GM18502 (cell line): ENCODE measurements around the gene KIRREL3.
A peak's percentile ranks its signal among the peaks of the same experiment; 100 is the strongest.

Experiments used
- ATAC-seq: cut with Tn5 transposase; IDR thresholded peaks from one replicate; pipeline ENCODE4 v1.9.1; 2021; ENCODE audit warnings: mild to moderate bottlenecking; ENCODE audit not compliant: unreplicated experiment, poor library complexity

The KIRREL3 gene

DNA sequence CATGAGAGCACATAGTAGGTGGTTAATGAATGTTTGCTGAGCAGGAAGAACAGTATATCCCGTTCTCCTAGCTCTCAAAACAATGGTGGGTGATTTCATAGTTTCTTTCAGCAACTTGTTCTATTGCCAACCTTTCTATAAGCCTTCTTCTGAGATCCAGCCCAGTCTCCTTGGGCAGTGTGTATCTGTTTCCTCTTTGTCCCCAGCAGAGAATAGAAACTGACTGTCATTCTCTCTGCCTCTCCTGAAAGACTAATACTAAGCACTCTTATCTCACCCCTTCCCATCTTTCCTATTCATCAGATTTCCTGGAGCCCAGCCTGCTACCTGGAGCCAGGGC is 372.1 kb downstream of the KIRREL3 start:
- ATAC-seq = no peak

DNA sequence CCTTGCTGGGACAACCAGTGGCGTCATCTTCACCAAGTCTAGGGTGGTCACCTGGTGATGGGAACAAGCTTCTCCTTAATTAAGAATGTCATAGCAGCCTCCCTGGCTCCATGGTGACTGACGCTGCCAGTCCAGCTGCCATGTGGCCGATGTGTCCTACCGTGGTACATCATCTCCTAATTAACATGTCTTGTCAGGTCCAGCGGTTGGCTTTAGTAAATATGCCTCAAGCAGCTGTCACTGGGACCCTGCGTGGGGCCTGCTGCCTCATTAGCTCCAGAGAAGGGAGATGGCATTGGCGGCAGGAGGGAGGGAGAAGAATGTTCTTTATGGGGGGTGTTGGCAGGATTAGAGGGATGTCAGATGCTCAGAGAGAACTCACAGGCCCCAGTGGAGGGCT is 373.1 kb downstream of the KIRREL3 start:
- no peak for ATAC-seq

DNA sequence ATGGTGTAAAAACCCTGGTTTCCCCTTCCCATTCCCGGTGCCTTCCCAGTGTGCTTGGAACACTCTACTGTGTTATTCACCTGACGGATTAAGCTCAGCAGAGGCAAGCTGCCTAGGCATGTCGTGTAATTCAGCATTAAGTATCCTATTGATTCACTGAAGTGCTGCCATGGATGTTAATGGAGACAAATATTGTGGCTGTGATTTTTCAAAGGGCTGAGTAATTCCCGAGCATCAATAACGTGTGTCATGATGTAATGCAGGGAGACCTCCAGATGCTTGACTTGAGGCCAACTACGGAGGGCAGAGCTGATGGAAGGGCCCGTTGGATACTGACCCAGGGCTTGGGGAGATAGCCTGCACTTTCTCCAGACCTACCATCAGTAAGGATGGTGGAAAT is 376.1 kb downstream of the KIRREL3 start:
- no peak for ATAC-seq

DNA sequence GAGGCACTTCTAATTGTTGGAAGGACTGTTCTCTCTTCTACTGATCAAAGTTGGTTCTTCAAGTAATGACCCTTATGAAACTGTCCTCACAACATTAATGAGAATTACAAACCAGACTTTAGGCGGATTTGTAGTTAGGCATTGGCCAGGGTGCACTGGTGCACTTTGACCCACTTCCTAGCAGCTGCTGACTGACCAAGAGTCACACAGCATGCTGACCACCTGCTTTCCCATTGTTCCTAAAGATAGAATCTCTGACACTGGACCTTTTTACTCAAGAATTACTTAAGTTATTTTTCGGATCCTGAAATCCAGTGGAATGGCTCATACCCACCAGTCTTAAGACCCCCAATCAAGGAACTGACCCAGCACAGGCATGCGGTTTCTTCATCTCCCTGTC is 381.1 kb downstream of the KIRREL3 start:
- no peak for ATAC-seq

DNA sequence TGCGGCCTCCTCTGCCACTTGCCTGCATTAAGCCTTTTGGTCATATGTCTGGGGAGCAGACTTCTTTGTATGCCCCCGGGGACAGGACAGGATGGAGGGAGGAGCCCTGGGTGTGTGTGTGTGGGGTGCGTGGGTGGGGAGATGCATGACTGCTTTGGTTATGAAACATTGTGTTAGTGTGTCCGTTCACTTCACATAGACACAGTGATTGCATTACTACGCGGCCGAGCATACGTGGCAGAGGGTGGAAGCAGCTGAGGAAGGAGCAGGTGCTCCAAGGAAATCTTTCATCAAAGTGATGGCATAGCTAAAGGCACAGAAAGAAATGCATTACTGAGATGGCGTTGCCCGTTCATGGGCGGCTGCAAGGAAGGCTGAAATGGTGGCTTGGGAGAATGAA is 384.7 kb downstream of the KIRREL3 start:
- ATAC-seq = no peak

DNA sequence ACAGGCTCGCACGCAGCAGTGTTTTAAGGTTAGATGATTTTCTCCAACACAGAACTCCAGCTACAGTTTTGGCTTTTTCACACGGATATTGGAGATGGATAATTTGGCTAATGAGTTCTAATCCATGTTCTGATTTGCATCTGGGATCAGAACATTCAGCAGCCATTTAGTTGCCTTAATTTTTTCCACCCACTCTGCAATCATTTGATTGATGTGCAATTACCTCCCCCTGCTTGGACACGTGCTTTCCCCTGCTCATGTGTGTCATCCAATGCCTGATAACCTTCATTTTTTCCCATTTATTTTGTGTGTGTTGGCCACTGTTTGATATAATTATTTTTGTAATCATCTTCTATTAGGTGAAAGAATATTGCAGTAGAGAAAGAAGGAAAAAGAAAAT is 387.3 kb downstream of the KIRREL3 start:
- ATAC-seq = no peak

DNA sequence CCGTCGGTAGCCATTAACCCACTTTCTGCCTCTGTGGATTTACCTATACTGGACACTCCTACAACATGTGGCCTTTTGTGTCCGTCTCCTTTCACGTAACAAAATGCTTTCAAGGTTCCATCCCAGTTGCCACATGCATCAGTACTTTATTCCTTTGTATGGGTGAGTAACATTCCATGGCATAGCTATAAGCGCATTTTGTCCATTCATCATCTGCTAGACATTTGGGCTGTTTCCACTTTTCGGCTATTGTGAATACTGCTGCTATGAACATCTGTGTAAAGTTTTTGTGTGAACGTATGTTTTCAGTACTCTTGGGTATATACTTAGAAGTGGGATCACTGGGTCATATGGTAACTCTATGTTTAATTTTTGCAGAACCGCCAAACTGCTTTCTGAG is 387.9 kb downstream of the KIRREL3 start:
- no peak for ATAC-seq

DNA sequence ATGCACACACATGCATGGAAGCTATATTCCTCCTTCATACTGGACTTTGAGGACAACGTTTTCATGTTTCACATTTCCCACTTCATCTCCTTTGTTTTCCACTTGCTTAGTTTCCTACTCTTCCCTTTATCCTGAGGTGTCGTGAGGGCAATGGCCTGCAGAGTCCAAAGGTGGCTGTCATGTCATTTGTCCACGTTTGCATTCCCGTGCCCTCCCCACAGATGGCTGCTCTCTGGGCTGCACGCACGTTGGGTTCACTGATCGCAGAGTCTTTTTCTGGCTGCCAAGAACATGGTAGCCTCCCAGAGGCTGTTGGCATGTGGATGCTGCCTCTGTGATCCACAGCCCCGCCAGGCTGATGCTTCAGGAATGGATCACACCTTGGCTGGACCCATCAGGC is 389.1 kb downstream of the KIRREL3 start:
- no peak for ATAC-seq

DNA sequence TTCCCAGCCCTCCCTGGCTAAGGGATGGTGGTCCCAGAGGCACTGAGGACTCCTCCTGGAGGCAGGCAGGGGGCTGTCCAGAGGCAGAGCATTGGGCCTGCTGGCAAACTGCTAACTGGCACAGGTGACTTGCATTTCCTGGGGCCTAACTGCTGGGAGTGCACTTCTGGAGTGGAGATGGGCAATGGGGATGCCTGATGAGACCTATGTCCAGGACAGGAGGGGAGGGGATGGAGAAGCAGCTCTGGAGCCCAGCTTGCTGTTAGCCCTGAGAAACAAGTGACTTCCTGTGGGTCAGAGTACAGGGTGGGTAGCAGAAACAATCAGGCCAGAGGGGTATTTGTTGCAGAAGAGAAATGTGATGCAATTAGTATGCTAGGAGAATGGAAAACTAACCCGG is 391.9 kb downstream of the KIRREL3 start:
- ATAC-seq = no peak

DNA sequence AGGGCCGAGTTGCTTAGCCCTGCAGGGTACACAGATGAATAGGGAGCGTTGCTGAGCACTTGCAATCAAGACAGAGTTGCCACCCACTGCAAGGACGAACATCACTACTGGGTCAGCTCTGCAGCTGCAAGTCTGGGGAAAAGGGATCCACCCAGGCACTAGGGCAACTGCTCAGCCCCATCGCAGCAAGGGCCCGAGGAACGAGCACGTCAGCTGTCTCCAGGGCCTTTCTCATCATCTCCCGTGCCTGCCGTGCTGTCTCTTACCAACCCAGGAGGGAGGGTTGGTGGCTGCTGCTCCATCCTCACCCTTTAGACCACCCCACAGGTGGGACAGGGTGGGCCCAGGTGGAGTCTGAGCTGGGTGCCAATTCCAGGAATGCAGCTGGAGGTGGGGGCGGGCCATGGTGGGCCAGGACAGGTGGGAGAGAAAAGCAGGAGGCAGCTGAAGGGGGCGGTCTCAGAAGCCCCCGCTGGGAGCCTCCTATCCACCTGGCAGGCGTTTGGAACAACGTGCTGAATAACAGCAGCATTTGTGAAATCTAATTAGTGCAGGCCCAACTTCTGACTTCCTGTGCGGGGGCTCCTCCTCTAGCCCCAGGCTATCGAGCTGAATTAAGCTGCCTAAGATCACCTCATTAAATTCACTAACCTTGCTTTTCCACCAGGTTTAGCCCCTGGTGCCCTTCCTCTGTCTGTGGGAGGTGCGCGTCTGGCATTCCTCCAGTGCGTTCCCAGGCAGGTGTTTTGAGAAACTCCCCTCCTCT is 392.6 kb downstream of the KIRREL3 start:
- ATAC-seq = no peak

DNA sequence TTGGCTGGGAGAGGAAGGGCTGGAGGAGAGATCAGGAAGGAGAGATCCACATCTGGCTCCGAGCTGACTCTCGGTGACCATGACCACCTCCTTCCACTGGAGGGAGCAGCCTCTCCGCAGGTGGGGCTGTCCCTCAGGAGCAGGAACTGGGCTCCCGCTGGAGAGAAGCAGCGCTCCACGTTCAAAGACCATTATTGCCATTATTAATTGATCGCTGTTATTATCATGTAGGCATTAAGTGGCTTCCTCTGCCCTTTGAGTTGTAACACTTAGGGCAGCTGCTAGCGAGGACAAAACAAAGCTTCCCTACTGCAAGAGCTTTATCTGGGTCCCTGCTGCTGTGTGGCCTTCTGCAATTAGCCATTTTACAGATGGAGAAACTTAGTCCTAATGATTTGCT is 393.2 kb downstream of the KIRREL3 start:
- ATAC-seq = peak; percentile 67

DNA sequence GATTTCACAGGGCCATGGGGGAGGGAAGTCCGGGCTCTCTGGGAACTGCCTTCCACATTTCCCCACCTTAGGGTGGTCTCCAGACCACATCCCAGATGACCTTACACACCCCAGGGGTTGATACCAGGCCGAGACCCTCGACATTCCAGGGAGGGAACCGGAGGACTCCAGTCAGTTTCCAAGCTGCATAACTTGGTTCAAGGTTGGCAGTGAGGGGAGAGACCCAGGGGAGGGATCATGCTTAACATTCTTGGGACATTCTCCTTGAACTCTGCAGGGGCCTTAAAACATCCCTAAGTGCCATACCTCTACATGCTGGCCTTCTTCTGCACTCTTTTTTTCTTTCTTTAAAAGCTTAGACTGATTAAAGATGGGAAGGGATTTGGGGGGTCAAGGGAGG is 394.1 kb downstream of the KIRREL3 start:
- no peak for ATAC-seq

DNA sequence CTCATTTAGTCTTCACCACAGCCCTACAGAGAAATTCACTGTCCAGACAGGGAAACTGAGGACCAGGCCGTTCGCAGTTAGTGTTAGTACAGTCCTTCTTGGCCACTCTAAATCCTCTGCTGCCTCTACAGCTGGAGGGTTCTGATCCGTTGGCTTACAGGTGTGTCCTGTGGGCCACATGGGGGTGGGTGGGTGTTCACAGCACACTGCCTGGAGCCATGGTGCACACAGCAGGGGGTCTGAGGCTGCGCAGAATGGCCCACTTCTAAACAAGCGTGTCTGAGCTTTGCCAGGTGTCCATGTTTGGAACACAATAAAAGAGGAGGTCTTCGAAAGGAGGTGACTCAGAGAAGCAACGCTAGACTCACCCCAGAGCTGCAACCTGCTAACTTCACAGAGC is 396.1 kb downstream of the KIRREL3 start:
- no peak for ATAC-seq

DNA sequence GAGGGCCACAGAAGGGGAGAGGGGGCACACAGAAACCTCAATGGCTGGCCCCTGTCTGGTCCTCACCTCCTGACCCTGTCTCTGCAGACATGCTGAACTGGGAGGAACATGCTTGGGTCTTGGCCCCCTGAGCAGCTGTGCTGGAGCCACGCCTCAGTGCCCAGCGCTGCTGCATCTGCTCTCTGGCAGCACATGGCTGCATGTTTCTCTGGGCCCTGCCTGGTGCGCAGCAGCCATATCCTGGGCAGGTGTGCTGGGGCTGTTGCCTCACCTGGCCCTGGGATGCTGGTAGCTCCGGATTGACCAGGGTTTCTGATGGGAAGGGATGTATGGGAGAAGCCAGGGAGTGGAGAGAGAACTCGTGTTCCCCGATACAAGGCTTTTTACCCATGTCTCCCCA is 397.1 kb downstream of the KIRREL3 start:
- ATAC-seq = no peak

DNA sequence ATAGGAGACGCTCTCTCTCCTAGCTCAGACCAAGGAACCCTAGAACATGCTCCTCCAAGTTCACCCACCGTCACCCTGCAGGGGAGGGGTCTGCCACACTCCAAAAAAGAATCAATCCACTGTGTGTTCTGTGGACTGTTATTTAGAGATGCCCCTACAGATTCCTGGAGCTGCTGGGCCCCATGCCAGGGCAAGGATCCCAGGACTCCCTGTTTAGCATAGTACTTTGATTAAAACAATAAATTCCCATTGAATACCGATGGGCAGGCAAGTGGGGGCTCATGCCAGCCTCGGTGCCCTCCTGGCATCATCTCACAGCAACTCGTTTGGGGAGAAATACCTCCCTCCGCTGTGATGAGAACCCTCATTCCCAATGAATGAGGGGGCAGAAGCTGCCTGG is 397.6 kb downstream of the KIRREL3 start:
- no peak for ATAC-seq

DNA sequence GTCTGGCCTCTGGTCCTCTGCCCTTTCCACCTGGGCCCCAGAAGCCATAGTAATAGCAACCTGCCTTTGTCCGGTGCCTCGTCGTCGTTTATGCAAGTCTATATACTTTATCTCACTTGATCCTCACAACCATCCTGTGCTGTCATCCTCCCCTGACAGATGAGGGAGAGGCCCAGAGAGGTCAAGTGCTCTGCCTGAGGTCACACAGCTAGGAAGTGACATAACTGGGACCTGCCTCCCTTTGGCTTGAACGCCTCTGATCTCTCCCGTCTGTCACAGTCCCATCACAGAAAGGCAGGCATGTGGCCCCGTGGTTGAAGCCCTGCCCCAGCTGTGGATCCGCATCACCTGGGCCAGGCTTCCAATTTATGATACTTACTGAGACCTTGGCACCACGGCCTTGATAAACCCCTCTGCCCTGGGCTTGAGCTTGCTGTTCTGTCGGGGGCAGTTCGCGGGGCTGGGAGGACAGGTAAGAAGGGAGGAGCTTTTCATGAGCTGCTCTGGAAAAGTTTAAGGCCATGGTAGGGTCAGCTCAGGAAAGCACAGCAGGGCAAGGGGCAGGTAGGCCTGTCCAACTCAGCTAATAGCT is 398.1 kb downstream of the KIRREL3 start:
- no peak for ATAC-seq

DNA sequence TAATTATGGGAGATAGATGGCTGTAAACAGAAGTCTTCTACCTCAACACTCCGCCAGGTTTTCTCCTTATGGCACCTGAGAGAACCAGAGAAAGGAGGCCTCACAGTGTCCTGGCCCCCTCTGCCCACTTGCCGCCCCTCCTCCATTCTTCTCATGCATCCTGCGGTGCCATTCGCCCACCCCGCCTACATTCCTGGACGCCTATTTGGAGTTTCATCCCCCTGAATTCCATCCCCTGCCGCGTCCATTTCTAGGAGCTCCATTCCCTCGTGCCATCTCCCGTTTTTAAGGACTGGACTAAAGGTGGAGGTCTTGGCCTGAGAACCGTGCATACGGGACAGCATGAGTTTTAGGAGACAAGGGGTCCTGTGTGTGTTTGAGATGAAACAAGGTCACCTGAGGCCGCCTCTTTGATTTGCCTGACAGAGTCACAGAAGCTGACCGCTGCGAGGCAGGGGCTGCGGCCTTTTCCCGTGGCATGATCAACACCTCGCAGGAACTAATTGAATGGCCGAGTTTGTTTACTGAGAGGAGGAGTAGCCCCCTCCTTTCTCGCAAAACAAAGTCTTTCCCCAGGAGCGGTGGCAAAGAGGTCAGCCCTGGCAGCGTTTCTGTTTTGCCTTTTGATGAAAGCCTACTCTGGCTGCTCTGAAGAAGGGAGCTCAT is 398.9 kb downstream of the KIRREL3 start:
- no peak for ATAC-seq

DNA sequence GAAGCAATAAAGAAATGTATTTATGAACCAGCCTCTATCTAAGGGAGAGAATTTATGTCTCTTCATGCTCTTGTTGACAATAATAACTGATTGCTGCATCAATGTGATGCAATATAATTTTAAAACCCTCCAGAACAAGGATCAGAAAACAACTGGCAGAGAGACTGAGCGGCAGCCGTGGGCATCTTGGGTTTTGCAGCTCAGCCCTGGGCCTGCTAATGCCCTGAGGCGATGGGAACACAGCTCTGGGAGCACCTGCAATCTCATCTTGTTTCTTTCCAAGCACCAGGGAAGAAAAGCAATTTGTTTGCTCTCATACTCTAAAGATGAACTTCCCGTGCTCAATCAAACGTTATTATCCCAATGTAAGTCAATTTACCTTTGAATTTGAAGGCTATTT is 399.4 kb downstream of the KIRREL3 start:
- ATAC-seq = no peak

DNA sequence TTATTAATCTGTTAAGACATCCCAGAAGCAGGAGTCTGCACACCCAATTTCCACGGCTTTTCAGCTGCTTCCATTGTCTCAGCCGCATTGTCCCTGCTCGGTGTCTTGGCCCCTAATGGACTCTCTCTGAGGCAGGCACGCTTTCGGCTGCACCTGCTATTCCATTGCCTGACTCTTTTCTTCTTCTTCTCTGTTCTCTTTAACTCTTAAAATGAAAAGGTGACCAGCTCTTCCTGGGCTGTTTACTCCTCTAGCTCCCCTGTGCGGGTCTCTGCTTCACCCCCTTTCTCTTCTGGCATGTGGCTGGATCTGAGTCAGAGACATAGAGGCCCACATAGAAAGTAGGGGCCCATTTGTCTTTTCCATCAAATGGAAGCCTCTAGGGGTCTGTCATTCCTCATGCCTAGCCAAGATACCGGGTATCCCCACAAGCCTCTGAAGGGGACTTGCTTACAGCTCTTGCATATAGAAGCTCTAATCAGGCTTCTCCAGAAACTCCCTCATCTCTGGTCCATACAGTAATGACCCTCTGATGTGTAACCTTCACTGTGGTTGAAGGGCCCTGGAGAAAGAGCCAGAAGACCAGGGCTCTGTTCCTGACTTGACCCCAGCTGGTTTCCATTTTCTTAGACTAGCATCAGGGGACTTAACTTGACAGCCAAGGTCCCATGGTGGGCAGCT is 401.2 kb downstream of the KIRREL3 start:
- no peak for ATAC-seq

DNA sequence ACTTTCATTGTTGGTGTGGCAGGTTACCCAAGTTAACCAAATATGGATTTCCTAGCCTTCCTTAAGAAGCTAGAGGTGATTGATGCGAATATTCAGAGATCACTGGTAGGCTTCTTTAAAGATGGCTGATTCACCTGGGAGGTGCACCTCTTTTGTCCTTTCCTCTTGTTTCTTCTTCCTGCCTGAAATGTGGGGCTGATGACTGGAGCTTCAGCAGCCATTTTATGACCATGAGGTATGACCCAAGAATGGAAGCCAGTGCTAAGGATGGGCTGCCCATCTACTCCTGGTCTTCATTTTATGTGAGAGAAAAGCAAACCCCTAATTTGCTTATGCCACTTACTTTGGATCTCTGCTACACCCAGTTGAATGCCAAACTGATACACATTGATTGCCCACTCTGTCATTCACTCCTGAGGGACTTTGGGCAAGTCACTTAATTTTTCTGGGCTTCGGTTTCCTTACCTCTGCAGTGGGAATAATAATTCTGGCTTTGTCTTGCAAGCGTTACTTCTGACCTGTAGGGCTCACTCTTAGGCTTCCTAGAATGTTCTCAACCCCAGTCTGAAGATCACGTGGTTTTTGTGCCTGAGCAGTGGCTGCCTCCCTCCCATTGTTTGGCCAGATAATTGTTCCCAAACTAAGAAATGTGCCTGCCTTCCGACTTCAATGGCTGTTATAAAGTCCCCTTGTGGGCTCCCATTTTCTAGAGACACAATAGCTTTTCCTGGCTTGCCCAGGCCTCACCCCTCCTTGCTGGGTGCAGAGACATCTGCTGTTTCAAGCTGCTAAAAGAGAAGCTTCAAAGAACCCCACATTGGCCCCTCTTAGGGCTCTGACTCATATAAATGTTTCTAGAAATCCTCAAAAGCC is 402.0 kb downstream of the KIRREL3 start:
- ATAC-seq = no peak
